Lower lobe of right lung (tissue), 2 donors: Measurements from ENCODE around the gene TMEM35B. TPM values are rescaled to one million over a fixed set of nuclear protein-coding genes. Genes with fewer than 3 reads are reported as not detected.
A peak's percentile ranks its signal among the peaks of the same experiment; 100 is the strongest.

Experiments used
- ATAC-seq, 2 donors: fragments of 200-7000 bp; cut with Tn5 transposase; one replicate each; pipeline ENCODE4 v1.9.1; 2020 to 2022; ENCODE audit warnings: mild to moderate bottlenecking in 2 of 2, moderate library complexity in 2 of 2
- DNase-seq: peaks from one replicate; pipeline ENCODE4 v3.0.0-alpha.2; 2020
- H3K27ac ChIP-seq: fragments of 200-600 bp; one replicate; pipeline ENCODE4 v1.8.0; 2022
- H3K27me3 ChIP-seq: fragments of 200-600 bp; one replicate; pipeline ENCODE4 v1.8.0; 2022; ENCODE audit warnings: low read depth
- H3K36me3 ChIP-seq: fragments of 200-600 bp; one replicate; pipeline ENCODE4 v1.8.0; 2022; ENCODE audit warnings: mild to moderate bottlenecking
- H3K4me1 ChIP-seq: fragments of 200-600 bp; one replicate; pipeline ENCODE4 v1.8.0; 2022
- H3K4me3 ChIP-seq: fragments of 200-600 bp; one replicate; pipeline ENCODE4 v1.8.0; 2022; ENCODE audit warnings: mild to moderate bottlenecking
- H3K9me3 ChIP-seq: fragments of 200-600 bp; one replicate; pipeline ENCODE4 v1.8.0; 2022
- intact Hi-C: fragments of 100-400 bp; cut with DNase I; formaldehyde crosslinking; loops from one replicate; pipeline ENCODE4 v1.11.0; 2022
- long read RNA-seq: library from polyadenylated mRNA; unstranded; transcript quantifications from one replicate; pipeline ENCODE4 v2.0.0, GENCODE V29; 2021
- total RNA-seq: library from RNA; stranded (reverse); fragmentation: NEBNext Ultra II Directional; extraction: Animal tissue kit (Norgen Biotek cat#: 25700); gene quantifications from one replicate; pipeline ENCODE4 v1.2.1, GENCODE V29; 2021
- TF ChIP-seq, protein P1 (sequence below): fragments of 200-600 bp; IDR thresholded peaks from one replicate; pipeline ENCODE4 v1.8.0; 2022; ENCODE audit warnings: antibody characterized with exemption, mild to moderate bottlenecking
- donor health status: DM: no; HTN: yes; CAD: no; lungs with severe emphysema.

TMEM35B gene
- total RNA-seq = 47.8 TPM
- long read RNA-seq, transcript TMEM35B-201 (3 exons, 922 nt) = major isoform, 70 of 71 reads
- long read RNA-seq, partial matches to known transcripts = 1 of 71 reads
- long read RNA-seq, other reads (novel, unspliced or antisense) = 0 of 71 reads

- H3K27me3 ChIP-seq = no peaks in the 10 kb centered on the region
- peaks cover 27% of the 10 kb centered on the region for H3K4me1 ChIP-seq
- H3K9me3 ChIP-seq = no peaks in the 10 kb centered on the region
- peak; percentile 92 to 97 for ATAC-seq
- peak within 1 kb of the TSS; percentile 96 for H3K27ac ChIP-seq
- TF ChIP-seq, protein P1, sequence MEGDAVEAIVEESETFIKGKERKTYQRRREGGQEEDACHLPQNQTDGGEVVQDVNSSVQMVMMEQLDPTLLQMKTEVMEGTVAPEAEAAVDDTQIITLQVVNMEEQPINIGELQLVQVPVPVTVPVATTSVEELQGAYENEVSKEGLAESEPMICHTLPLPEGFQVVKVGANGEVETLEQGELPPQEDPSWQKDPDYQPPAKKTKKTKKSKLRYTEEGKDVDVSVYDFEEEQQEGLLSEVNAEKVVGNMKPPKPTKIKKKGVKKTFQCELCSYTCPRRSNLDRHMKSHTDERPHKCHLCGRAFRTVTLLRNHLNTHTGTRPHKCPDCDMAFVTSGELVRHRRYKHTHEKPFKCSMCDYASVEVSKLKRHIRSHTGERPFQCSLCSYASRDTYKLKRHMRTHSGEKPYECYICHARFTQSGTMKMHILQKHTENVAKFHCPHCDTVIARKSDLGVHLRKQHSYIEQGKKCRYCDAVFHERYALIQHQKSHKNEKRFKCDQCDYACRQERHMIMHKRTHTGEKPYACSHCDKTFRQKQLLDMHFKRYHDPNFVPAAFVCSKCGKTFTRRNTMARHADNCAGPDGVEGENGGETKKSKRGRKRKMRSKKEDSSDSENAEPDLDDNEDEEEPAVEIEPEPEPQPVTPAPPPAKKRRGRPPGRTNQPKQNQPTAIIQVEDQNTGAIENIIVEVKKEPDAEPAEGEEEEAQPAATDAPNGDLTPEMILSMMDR = no peak
- intact Hi-C loops = no loop called here
- peak; percentile 82 for DNase-seq
- H3K4me3 ChIP-seq = peak within 1 kb of the TSS; percentile 87
- H3K36me3 ChIP-seq = peaks cover 47% of the 10 kb centered on the region
Measured at GRCh38 chr1:34984793-34985608, at the start of gene TMEM35B. Gene TMEM35B, minus strand, starts transcription at chr1:34985347. Its CDS starts 42 bp downstream, at chr1:34985305.

- DNase-seq (no peak), ATAC-seq (no peak)
- TF ChIP-seq, protein P1 = no peak
- intact Hi-C loops = no loop called here
- Histone ChIP-seq H3K27me3 (no peaks in the 10 kb centered on the region), H3K9me3 (peaks cover 5% of the 10 kb centered on the region), H3K4me1 (peaks cover 21% of the 10 kb centered on the region), H3K27ac (no peak overlapping the region), H3K36me3 (no peaks in the 10 kb centered on the region), H3K4me3 (no peak overlapping the region)
Measured at GRCh38 chr1:35033346-35033745, 48.2 kb upstream of the TMEM35B start.

DNA sequence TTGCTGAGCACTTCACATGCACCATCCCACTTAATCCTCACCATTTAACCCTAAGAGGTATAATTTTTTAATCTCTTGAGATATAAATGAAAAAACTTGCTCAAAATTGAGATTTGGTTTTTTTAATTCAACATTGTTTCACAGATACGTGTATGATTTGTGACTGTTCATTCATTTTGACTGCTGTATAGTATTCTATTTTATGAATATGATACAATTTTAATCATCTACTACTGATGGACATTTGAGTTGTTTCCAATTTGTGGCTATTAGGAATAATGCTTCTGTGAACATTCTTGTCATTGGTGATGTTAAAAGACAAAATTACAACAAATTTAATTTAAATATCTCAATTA is 47.2 kb upstream of the TMEM35B start:
- peaks cover 5% of the 10 kb centered on the region for H3K9me3 ChIP-seq
- ATAC-seq (no peak), DNase-seq (no peak)
- peaks cover 4% of the 10 kb centered on the region for H3K36me3 ChIP-seq
- H3K27ac ChIP-seq = no peak overlapping the region
- H3K4me1 ChIP-seq = peaks cover 21% of the 10 kb centered on the region
- no peaks in the 10 kb centered on the region for H3K27me3 ChIP-seq
- intact Hi-C loops = no loop called here
- H3K4me3 ChIP-seq = peak overlapping the region; percentile 70
- TF ChIP-seq, protein P1 = no peak

DNA sequence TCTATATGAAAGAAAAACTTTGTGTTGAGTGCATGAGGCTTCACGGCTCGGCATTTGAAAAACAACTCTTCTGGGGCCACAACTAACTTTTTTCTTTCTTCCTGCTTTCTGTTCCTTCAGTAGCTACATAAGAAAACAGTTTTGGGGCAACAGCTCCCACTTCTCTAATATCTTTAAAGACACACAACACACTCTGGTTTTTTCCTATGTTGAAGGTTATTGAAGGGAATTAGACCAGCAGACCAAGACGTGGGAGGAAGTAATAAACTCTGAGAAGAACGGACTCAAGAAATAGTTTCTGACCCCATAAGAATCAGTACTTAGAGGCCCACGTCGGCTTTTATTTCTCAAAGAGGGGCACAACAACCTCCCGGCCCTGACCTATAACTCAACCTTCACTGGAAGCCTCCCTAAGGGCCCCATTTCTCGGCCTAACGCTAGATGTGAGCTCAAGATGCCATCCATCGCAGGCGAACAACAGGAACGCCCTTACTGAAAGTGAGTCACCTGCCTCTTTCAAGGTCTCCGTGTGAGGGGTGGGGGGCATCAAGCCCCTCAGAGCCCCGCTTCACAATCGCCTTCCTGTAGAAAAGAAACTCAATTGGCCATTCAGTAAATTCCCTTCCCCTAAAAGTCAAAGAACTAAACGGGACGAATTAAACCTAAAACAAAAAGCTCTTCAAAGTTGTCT is 45.8 kb upstream of the TMEM35B start:
- Histone ChIP-seq H3K4me1 (peaks cover 21% of the 10 kb centered on the region), H3K4me3 (peak overlapping the region; percentile 70), H3K9me3 (peaks cover 5% of the 10 kb centered on the region), H3K36me3 (peaks cover 12% of the 10 kb centered on the region), H3K27ac (peak overlapping the region; percentile 86), H3K27me3 (no peaks in the 10 kb centered on the region)
- TF ChIP-seq, protein P1 = no peak
- ATAC-seq (peak; percentile 53 to 74), DNase-seq (no peak)
- intact Hi-C loops = no loop called here

DNA sequence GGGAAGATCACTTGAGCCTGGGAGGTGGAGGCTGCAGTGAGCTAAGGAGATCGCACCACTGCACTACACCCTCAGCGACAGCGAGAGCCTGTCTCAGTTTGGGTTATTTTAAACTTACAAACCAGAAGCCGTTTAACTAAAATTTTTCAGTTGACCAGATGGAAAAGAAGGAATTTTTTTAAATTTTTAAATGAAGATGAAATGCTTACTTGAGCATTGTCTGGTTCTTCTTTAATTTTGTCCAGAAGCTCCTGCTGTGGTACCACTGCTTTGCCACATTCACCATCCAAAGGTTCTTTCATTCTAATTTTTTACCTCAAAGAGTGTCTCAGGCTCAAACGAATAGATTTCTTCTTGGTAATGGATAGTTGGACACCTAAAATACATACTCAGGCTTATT is 45.2 kb upstream of the TMEM35B start:
- peak overlapping the region; percentile 86 for H3K27ac ChIP-seq
- H3K9me3 ChIP-seq = peaks cover 5% of the 10 kb centered on the region
- no peaks in the 10 kb centered on the region for H3K27me3 ChIP-seq
- intact Hi-C loops = no loop called here
- ATAC-seq (no peak), DNase-seq (no peak)
- H3K4me3 ChIP-seq = peak overlapping the region; percentile 70
- peaks cover 21% of the 10 kb centered on the region for H3K4me1 ChIP-seq
- TF ChIP-seq, protein P1 = no peak
- H3K36me3 ChIP-seq = peaks cover 12% of the 10 kb centered on the region
